Erythroblast (primary cell): ENCODE results near the gene ADCY1.

ENCODE experiments used
- GATA1 ChIP-seq: IDR thresholded peaks from 2 replicates; pipeline ENCODE4 v1.6.1; 2011; ENCODE audit warnings: low read depth, mild to moderate bottlenecking, control low read depth, low read length, moderate library complexity
- POLR2A ChIP-seq: IDR thresholded peaks from 2 replicates; pipeline ENCODE4 v1.6.1; 2011; ENCODE audit warnings: mild to moderate bottlenecking, low read length

- TF ChIP-seq POLR2A (no peak), GATA1 (no peak)
Measured at GRCh38 chr7:45622058-45622457, 47.9 kb downstream of the ADCY1 start.
